Measurements from ENCODE around the gene PHACTR2.
"Not testable (repeated sequence)": the region's sequence is repeated elsewhere in the genome, so short reads cannot be mapped to it uniquely, and the experiment has no call there.

The PHACTR2 gene

DNA sequence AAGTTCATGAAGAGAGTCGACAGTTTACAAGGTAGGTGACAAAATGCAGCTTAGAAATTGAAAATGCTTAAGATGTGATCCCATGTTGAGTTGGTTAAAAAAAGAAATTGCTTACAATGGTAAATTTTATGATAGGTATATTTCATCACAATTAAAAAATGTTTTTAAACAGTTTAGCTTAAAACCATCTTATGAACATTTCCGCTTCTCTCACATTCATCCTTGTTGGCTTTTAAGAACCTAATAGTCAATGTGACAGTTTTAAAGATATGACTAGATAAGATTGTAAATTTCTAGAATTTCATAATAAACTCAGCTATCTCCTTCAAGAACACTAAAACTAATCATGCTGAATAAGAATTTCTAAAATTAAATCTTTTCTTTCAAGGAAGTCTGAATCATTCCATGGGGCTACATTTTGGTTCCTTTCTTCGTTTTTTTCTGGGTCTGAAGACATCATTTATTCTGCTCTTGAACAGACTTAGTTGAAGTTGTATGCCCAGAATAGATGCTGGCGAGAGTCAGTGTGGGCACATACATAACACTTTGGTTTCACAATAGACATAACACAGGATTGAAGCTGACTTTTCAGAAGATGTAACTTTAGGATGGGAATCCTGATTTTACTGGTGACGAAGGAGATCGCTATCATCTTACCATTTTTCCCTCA lies 129.5 kb downstream of the PHACTR2 start:
- no peak for DNase-seq (ENCODE audit: low spot score)

DNA sequence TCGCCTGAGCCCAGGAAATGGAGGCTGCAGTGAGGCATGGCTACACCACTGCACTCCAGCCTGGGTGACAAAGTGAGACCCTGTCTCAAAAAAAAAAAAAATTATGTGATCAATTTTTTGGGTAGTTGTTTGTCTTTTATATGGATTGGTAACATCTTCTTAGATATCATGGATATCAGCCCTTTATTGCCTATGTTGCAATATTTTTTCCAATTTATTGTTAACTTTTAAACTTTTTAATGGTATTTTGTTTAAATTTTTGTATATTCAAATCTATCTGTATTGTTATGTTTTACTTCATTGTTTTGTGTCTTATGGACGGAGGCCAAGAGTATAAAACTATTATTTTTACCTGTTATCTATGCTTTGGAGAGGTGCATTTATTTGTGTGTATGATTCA lies 133.0 kb downstream of the PHACTR2 start:
- no peak for DNase-seq (ENCODE audit: low spot score)

DNA sequence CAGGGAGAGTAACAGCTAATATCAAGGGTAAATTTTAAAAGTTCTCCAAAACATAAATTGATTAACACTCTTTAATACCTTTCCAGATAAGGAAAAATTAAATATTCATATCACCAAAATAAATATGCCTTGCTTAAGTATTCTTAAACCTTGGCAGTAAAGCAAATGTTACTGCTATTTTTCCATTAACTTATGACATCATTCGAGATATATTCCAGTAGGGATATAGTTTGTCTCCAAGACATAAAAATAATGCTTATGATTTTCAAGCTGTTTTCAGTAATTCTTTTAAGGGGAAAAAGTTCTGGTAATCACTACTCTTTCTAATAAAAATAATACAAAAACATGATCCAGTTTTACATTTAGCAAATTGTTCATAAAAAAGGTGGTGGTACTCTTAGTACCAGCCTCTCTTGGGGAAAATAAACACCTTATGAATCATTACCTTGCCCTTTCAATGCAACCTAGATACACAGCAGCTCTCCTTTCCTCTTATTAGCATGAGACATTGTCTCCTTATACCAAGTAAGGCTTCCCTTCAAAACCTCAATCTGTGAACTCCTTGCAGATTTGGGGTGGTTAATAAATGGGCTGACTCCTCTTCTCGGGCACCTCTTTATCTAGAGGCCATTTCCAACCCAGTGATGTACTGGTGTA lies 133.9 kb downstream of the PHACTR2 start:
- no peak for DNase-seq (ENCODE audit: low spot score)

DNA sequence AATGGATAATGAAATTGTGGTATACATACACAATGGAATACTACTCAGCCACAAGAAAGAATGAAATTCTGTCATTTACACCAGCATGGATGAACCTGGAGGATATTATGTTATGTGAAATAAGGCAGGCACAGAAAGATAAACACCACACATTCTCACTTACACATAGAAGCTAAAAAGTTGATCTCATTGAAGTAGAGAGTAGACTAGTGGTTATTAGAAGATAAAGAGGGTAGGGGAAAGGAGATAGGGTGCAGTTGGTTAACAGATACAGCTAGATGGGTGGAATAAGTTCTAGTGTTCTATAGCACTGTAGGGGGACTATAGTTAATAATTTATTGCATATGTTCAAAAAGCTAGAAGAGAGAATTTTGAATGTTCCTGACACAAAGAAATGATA lies 139.9 kb downstream of the PHACTR2 start:
- no peak for DNase-seq (ENCODE audit: low spot score)

DNA sequence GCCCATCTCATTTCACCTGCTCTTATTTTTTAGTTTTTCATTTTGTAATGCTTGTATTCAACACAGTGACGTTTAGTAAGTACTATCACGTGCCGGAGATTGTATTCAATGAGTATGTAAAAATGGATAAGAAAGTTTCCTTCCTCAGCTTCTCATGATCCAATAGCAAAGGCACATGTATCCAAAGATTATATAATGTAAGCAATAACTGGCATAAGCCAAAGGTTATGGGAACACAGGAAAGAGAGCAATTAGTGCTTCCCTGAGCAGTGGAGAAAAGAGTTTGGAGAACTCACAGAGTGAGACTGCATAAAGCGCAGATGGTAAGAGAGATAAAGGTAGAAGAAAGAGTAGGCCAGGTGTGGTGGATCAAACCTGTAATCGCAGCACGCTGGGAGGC lies 143.6 kb downstream of the PHACTR2 start:
- DNase-seq (ENCODE audit: low spot score) = no peak

DNA sequence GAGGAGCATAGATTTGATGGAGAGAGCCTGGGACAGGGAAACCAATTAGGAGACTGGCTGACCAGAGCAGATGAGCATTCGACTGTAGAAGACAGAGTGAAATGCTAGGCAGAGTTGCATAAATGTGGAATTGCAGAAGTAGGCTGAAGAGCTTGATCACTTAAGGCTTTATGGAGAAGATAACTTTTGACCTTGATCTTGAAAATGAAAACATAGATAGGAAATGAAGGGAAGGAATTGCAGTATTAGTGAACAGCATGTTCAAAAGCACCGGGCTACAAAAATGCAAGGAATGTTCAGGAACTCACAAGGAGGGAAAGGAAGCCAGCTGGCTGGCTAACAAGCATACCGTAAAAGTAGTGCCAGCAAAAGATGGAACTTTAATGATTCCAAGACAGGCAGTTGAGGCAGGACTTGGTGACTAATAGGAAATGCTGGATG lies 144.8 kb downstream of the PHACTR2 start:
- peak; percentile 31 for DNase-seq (ENCODE audit: low spot score)

DNA sequence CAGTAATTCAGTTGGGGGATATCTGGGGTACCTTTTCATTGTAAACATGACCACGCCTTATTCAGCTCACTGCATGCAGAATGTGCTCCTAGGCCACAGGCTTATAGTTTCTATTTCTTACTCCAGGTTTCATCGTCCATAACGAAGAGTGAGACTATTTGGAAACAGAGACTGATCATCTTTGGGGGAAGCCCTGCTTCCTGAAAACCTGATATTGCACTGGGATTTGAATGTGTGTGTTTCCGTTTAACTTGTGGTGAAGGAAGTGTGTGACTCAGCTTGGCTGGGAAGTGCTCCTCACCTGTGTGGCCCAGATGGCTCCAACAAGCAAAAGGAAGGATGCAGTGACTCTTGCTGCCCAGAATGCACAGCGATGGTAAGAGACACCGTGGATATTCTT lies 145.8 kb downstream of the PHACTR2 start:
- no peak for DNase-seq (ENCODE audit: low spot score)

DNA sequence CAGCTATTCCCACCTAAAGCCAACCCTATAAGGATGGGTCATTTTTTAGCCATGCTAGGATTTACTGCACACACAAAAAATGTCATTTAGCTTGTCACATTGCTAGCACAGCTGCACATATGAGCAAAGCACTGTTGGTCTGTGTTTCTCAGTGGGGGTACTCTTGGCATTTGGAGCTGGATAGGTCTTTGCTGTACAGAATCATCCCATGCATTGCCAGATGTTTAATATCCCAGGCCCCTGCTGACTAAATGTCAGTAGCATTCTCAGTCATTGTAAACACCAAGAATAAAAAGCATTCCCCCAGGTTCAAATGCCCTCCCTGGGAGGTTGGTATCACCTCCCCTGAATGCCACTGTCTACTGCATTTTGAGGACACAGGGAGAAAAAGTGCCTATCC lies 150.8 kb downstream of the PHACTR2 start:
- no peak for DNase-seq (ENCODE audit: low spot score)

DNA sequence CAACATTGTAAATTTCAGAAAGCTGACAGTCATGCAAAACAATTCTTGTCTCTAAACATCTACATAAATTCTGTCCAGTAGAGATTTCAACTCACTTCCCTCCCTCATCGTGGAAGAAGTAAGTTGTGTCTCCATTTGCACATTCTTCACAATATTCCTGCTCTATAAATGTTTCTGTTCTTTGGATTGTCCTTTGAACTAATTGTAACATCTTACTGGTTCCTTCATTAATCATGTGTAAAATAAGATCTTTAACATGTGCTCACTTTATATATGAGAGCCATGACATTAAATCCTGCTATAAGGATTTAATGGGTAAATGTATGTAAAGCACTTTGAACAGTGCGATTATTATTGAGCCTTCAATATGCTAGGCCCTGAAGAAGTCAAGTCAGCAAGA lies 158.4 kb downstream of the PHACTR2 start:
- no peak for DNase-seq (ENCODE audit: low spot score)

DNA sequence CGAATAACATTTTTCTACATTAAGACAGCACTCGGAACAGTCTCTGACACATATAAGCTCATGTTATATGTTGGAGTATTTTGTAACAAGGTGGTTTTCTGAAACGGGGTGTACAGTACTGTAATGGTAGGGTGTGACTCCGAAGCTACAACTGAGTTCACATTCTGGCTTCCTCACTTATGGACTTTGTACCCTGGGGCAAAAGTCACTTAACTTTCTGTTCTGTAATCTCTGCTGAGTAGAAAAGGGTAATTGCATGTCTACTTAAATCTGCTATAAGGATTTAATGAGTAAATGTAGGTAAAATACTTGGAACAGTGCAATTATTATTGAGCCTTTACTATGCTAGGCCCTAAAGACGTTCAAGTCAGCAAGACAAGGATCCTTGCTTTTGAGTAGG lies 160.6 kb downstream of the PHACTR2 start:
- no peak for DNase-seq (ENCODE audit: low spot score)

DNA sequence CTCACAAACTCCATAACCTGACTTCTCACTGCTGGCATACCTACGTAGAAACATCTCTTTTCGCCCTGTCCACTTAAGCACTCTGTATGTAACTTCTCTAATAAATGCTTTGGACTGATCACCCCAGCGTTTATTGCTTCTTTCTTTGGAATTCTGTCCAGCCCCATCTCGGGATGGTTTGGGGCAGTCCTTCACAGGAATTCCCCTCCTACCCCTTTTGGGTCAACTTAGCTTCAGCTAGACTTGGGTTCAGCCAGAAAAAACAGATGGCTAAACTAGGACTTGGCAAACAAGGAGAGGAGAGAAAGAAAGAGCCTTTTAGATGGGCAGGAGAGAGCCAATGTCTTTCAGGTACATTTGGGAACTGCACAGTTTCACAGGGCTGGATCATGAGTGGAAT lies 161.4 kb downstream of the PHACTR2 start:
- no peak for DNase-seq (ENCODE audit: low spot score)

DNA sequence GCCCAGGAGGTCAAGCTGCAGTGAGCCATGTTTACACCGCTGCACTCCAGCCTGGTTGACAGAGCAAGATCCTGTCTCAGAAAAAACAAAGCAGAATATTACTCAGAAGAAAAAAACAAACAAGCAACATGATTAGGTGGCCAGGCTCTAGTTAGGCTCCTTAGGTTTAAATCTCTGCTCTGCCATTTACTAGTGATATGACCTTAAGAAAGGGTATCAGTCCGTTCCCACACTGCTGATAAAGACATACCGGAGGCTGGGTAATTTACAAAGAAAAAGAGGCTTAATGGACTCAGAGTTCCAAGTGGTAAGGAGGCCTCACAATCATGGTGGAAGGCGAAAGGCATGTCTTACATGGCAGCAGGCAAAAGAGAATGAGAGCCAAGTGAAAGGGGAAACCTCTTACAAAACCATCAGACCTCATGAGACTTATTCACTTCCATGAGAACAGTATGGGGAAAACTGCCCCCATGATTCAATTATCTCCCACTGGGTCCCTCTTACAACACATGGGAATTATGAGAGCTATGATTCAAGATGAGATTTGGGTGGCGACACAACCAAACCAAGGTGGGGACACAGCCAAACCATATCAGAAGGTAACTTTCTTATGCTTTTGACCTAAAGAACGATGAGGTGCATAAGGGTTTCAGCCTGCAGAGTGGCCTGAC lies 163.0 kb downstream of the PHACTR2 start:
- DNase-seq (ENCODE audit: low spot score) = no peak

DNA sequence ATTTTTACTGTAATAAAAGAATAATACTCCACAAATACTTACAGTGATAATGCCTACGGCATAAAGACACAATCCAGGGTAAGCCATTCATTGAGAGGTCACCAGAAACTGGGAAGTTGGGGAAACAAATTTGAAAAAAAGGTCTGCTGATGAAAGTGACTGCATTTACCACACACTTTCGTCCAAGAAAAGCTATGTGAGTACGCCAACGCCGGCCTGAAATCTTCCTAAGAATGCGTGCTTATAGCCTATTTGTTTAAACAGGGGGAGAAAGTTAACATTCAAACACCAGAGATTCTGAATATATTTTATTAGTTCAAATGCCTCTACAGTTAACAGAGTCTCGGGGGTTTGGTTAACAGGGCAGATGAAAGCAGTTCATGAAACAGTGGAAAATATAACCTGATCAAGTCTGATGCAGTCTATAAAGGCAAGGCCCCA lies 164.7 kb downstream of the PHACTR2 start:
- no peak for DNase-seq (ENCODE audit: low spot score)

DNA sequence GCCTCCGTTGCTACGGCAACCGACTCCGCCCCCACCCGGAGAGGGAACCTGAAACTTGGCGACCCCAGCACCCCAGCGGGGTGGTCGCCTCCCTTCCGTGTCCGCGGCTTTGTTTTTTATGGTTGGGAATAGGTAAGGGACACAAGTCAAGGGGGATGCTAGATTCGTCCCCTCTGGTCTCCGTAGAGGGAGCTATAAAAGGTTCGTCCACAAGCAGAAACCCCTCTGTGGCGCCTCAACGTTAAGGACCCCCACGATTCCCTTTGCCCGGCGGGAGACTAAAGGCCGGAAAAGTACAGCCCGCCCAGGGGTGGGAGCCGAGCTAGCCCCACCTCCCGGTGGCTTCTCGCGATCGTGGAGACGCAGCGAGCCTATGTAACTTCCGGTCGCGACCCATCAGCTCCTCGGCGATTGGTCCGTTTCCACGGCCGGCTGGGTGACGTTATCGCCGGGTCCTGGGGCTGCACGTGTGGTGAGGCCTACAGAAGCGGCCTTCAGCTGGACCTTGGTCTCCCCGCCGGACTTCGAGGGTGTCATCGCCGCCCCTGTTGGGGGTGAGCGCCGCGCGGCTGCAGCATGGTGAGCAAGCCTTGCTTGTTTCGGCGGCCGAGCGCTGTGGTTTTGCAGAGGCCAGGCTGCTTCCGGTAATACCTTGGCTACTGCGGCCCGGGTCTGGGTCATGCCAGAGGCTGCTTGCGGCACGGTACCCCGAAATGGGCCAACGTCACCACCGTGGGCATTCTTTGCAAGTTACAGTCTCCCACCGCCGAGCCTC lies 165.3 kb downstream of the PHACTR2 start, which contains the start of gene LTV1:
LTV1 (plus strand) TSS at position 437 of the 775 bp plus-strand sequence; CDS start at position 577, 140 bp downstream.
- DNase-seq (ENCODE audit: low spot score) = peak; percentile 97

DNA sequence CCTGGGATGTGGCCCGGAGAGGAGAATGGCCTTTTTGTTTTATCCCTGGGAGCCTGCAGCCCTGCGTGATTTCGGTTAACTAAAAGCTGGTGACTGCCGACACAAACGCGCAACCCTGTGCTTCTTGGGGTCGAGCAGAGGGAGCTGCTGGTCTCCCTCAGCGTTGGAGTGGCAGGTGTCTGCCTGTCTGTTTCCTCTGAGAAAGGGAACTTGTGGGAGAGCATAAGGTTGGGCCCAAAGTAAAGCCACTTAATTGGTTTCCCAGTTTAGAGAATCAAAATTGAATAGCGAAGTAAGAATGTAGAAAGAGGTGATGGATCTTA lies 165.9 kb downstream of the PHACTR2 start:
- no peak for DNase-seq (ENCODE audit: low spot score)

DNA sequence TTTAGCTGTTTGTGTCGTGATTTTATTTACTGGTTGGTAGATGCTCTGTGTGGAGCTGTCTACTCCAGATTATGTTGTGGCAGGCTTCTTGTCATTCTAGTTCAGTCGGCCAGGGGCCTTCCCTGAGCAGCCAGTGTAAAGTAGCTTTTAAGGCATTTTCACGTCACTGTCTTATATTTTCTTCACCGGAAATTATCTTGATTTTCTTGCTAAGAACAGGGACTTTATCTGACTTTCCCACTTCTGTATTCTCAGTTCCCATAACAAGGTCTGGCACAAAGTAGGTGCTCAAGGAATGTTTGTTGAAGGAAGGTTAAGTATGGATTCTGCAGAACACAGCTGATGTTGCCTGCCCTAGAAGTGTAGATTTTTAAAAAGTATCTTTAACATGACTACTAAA lies 166.2 kb downstream of the PHACTR2 start:
- no peak for DNase-seq (ENCODE audit: low spot score)

DNA sequence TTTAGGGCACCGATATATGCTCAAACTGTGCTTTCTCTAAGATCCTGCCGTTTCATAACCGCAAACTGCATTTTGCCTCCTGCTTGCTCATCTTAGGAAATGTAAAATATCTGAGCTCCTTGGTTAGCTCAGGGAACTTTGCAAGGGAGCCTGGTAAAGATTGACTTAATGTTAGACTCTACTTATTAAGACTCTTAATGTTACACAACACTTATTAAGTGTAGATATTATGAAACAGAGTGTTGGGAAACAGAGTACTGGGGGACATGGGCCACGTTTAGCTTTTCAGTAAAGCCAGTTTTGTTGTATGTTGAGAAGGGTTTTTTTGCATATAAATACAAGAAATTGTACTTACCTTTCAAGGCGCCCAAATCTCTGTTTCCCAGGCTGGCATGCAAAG lies 167.3 kb downstream of the PHACTR2 start:
- no peak for DNase-seq (ENCODE audit: low spot score)

DNA sequence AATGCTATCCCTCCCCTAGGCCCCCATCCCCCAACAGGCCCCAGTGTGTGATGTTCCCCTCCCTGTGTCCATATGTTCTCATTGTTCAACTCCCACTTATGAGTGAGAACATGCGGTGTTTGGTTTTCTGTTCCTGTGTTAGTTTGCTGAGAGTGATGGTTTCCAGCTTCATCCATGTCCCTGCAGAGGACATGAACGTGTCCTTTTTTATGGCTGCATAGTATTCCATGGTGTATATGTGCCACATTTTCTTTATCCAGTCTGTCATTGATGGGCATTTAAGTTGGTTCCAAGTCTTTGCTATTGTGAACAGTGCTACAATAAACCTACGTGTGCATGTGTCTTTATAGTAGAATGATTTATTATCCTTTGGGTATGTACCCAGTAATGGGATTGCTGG lies 173.9 kb downstream of the PHACTR2 start:
- DNase-seq (ENCODE audit: low spot score) = not testable (repeated sequence)

DNA sequence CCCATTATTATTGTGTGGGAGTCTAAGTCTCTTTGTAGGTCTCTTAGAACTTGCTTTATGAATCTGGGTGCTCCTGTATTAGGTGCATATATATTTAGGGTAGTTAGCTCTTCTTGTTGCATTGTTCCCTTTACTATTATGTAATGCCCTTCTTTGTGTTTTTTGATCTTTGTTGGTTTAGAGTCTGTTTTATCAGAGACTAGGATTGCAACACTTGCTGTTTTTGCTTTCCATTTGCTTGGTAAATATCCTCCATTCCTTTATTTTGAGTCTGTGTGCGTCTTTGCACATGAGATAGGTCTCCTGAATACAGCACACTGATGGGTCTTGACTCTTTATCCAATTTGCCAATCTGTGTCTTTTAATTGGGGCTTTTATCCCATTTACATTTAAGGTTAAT lies 177.3 kb downstream of the PHACTR2 start:
- DNase-seq (ENCODE audit: low spot score) = not testable (repeated sequence)

DNA sequence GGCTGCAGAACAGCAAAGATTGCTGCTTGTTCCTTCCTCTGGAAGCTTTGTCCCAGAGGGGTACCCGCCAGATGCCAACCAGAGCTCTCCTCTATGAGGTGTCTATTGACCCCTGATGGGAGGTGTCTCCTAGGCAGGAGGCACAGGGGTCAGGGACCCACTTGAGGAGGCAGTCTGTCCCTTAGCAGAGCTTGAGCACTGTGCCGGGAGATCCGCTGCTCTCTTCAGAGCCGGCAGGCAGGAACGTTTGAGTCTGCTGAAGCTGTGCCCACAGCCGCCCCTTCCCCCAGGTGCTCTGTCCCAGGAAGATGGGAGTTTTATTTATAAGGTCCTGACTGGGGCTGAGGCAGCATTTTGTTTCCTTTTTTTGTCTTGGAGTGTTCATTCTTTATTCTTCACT lies 179.0 kb downstream of the PHACTR2 start:
- DNase-seq (ENCODE audit: low spot score) = not testable (repeated sequence)

DNA sequence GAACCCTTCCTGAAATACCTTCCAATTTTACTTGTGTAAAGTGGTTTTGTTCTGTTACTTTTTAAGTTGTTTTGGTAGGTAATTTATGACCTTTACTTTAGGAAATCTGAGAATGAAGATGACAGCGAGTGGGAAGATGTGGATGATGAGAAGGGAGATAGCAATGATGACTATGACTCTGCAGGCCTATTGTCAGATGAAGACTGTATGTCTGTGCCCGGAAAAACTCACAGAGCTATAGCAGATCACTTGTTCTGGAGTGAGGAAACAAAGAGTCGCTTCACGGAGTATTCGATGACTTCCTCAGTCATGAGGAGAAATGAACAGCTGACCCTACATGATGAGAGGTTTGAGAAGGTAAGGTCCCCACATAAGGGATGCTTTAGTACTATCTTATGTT lies 179.9 kb downstream of the PHACTR2 start:
- no peak for DNase-seq (ENCODE audit: low spot score)

DNA sequence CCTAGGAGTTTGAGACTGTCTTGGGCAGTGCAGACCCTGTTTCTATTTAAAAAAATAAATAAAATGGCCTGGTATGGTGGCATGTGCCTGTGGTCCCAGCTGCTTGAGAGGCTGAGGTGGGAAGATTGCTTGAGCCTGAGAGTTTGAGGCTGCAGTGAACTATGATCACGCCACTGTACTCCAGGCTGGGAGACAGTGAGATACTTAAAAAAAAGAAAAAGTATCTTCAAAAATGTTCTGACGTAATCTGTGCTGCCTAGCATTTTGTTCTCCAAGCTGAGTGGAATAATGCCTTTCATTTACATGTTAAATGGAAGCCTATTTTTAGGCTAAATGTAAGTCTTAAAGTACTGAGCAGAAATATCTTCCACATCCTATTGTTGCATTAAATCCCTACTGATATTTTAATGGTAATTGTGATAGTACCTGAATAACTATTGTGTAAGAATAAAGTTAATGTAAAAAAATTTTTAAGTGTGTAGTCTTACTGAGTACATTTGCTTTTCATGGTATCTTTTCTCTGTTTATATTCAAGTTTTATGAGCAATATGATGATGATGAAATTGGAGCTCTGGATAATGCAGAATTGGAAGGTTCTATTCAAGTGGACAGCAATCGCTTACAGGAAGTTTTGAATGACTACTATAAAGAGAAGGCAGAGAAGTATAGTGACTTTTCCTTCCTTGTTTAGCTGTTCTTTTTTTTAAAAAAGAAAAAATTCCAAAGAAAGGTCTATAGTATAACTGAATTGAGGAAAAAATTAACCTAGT lies 182.3 kb downstream of the PHACTR2 start:
- DNase-seq (ENCODE audit: low spot score) = no peak
